ENCODE results near the gene PAK1IP1.

DNA sequence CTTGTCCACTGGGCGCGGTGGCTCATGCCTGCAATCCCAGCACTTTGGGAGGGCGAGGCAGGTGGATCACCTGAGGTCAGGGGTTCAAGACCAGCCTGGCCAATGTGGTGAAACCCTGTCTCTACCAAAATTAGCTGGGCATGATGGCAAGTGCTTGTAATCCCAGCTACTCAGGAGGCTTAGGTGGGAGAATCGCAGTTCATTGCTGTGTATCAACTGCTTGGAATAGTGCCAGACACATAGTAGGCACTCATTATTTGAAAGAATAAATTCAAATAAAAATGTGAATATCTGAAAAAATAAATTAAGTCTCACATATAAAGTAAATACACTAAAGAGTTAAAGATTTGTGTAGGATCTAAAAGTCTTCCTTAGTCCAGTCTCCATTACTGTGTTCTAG, 1.9 kb downstream of the PAK1IP1 start:
- TF ChIP-seq, protein P1, sequence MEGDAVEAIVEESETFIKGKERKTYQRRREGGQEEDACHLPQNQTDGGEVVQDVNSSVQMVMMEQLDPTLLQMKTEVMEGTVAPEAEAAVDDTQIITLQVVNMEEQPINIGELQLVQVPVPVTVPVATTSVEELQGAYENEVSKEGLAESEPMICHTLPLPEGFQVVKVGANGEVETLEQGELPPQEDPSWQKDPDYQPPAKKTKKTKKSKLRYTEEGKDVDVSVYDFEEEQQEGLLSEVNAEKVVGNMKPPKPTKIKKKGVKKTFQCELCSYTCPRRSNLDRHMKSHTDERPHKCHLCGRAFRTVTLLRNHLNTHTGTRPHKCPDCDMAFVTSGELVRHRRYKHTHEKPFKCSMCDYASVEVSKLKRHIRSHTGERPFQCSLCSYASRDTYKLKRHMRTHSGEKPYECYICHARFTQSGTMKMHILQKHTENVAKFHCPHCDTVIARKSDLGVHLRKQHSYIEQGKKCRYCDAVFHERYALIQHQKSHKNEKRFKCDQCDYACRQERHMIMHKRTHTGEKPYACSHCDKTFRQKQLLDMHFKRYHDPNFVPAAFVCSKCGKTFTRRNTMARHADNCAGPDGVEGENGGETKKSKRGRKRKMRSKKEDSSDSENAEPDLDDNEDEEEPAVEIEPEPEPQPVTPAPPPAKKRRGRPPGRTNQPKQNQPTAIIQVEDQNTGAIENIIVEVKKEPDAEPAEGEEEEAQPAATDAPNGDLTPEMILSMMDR (IDR thresholded peaks at IDR 0.05; ENCODE audit: low read depth, low read length), result no peak
- TF ChIP-seq POLR2A (IDR thresholded peaks at IDR 0.05; ENCODE audit: extremely low read depth, insufficient read length), result no peak
- TF ChIP-seq, protein P2, sequence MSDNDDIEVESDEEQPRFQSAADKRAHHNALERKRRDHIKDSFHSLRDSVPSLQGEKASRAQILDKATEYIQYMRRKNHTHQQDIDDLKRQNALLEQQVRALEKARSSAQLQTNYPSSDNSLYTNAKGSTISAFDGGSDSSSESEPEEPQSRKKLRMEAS (IDR thresholded peaks at IDR 0.05; ENCODE audit: low read depth, low read length), result no peak

Measured in NB4 (cell line).